Amniotic stem cell (primary cell): ENCODE measurements around the gene CCDC159.

Source experiments
- DNase-seq: peaks from one replicate; lab custom pipeline; 2025; lab: John Stamatoyannopoulos, UW

Gene CCDC159

GRCh38 chr19:11390933-11391680 lies 44.8 kb downstream of the CCDC159 start:
- DNase-seq = no peak

DNA sequence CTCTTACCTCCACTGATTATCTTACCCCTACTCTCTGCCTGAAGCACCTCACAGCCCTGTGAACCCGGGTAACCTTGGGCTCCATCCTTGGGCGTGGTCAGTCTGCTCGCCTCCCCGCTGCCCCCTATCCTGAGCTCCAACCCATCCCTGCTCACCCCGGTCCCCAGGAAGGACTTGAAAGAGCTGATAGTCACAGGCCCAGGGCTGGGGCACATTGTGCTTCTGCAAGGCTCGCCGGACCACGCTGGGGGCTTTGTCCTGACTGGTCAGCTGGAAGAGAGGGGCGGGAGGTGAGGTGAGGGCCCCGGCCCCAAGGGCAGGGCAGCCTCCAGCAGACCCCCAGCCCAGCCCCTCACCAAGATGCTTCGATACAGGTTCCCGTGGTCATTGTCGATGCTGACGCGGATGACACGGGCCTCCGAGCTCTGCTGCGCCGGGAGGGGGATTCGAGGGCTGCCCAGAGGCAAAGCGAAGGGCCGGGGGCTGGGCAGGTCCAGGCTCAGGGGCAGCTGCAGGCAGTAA lies 50.8 kb downstream of the CCDC159 start:
- DNase-seq = no peak

DNA sequence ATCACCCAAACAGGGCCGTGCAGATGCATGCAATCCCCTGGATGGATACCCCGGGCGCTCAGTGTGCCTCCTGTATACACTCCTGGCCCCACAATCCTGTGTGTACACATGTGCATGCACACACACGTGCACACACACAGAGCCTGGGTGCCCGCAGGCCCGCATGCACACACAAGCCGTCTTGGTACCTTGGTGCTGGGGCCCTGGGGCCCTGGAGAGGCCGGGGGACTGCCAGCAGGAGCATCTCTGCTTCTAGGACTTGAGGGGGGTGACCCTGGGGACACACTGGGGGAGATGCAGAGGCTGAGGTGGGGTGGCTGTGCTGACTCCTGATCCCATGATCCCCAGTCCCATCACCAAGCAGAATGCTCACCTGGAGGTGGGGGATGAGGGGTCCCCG lies 53.3 kb downstream of the CCDC159 start:
- DNase-seq = no peak

DNA sequence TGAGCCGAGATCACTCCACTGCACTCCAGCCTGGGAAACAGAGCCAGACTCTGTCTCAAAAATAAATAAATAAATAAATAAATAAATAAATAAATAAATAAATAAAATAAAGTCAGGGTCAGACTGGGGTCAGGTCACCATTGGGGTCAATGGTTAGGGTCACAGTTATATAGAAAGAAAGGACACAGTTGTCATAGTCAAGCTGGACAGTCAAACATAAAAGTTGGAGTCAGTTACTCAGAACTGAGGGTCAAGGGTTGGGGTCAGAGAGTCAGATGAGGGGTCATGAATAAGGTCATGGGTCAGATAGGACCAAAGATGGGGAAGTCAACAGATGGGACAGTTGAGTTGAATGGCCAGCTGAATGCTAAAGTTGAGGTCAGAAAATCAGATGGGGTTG lies 54.5 kb downstream of the CCDC159 start:
- no peak for DNase-seq

DNA sequence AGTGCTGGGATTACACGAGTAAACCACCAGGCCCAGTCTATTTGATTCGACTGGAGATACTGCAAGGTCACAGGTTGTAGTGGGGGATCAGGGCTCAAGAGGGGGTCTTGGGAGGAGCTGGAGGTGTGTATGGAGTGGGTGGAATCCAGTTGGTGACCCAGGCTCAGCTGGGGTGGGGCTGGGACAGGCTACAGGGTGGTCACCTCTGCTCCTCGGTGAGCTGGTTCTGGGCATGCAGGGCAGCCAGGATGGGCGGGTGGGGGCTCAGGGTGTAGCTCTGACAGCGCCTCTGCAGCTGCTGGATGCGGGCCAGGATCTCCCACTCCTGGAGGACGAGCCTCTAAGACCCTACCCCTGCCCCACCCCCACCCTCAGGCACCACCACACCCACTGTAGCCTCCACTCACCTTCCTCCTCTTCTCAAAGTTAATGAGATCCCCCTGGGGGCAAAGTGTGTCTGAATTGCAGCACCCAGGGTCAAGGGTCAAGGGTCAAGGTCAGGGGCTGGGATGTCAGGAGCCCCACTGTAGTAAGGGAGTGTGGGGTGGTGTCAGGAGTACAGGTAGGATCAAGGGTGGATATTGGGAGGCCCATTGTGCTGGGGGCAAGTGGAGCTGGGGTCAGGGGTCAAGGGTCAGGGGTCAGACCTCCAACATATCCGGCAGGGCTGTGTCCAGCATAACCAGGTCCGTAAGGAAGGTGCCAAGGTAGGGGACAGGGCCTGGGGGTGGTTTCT lies 55.7 kb downstream of the CCDC159 start:
- DNase-seq = no peak
